Neutrophil (primary cell): ENCODE data around the gene MICAL1.

Experiments
- H3K27ac ChIP-seq: fragments of 200-600 bp; sonication (generic); 2 replicates; pipeline ENCODE4 v1.5.1; 2016; ENCODE audit warnings: mild to moderate bottlenecking, moderate library complexity
- H3K27me3 ChIP-seq: fragments of 200-600 bp; sonication (generic); 2 replicates; pipeline ENCODE4 v1.6.0; 2016; ENCODE audit warnings: mild to moderate bottlenecking
- H3K36me3 ChIP-seq: fragments of 200-600 bp; sonication (generic); 2 replicates; pipeline ENCODE4 v1.5.1; 2017
- H3K4me1 ChIP-seq, 2 experiments: fragments of 200-600 bp in 1 of 2; sonication (generic) in 1 of 2; 1 replicate in 1 of 2; 2 replicates in 1 of 2; pipeline versions ENCODE4 v1.5.1 to v1.6.1; 2013 to 2016; ENCODE audit warnings: low read depth in 1 of 2, low read length in 1 of 2, mild to moderate bottlenecking in 1 of 2, moderate library complexity in 1 of 2; ENCODE audit not compliant: control insufficient read depth in 1 of 2, insufficient read depth in 1 of 2
- H3K4me3 ChIP-seq, 2 experiments: fragments of 200-600 bp in 1 of 2; sonication (generic) in 1 of 2; 1 replicate in 1 of 2; 2 replicates in 1 of 2; pipeline ENCODE4 v1.5.1; 2013 to 2016; ENCODE audit warnings: low read depth in 1 of 2, low read length in 1 of 2, mild to moderate bottlenecking in 1 of 2, moderate library complexity in 1 of 2
- H3K9me3 ChIP-seq: fragments of 200-600 bp; sonication (generic); 2 replicates; pipeline ENCODE4 v1.5.1; 2016
- TF ChIP-seq, protein P1 (sequence below): fragments of 200-600 bp; sonication (generic); IDR thresholded peaks from 2 replicates; pipeline ENCODE4 v1.5.1; 2016; ENCODE audit warnings: antibody characterized with exemption

MICAL1 gene

GRCh38 chr6:109474995-109475394 lies 19.4 kb upstream of the MICAL1 start:
- H3K36me3 ChIP-seq = peaks cover 43% of the 10 kb centered on the region
- no peaks in the 10 kb centered on the region for H3K9me3 ChIP-seq
- TF ChIP-seq, protein P1, sequence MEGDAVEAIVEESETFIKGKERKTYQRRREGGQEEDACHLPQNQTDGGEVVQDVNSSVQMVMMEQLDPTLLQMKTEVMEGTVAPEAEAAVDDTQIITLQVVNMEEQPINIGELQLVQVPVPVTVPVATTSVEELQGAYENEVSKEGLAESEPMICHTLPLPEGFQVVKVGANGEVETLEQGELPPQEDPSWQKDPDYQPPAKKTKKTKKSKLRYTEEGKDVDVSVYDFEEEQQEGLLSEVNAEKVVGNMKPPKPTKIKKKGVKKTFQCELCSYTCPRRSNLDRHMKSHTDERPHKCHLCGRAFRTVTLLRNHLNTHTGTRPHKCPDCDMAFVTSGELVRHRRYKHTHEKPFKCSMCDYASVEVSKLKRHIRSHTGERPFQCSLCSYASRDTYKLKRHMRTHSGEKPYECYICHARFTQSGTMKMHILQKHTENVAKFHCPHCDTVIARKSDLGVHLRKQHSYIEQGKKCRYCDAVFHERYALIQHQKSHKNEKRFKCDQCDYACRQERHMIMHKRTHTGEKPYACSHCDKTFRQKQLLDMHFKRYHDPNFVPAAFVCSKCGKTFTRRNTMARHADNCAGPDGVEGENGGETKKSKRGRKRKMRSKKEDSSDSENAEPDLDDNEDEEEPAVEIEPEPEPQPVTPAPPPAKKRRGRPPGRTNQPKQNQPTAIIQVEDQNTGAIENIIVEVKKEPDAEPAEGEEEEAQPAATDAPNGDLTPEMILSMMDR = no peak
- H3K4me3 ChIP-seq = no peak overlapping the region
- peaks cover 18 to 24% of the 10 kb centered on the region in 2 experiments for H3K4me1 ChIP-seq
- H3K27me3 ChIP-seq = no peaks in the 10 kb centered on the region
- H3K27ac ChIP-seq = no peak overlapping the region

- TF ChIP-seq, protein P1 = no peak
- Histone ChIP-seq H3K4me3 (no peak overlapping the region), H3K36me3 (peaks cover 43% of the 10 kb centered on the region), H3K27ac (no peak overlapping the region), H3K27me3 (no peaks in the 10 kb centered on the region), H3K9me3 (no peaks in the 10 kb centered on the region), H3K4me1 (peaks cover 33% of the 10 kb centered on the region in 2 experiments)
These were observed 17.5 kb upstream of the MICAL1 start for GRCh38 chr6:109473120-109473519.

GRCh38 chr6:109472132-109472995 lies 16.8 kb upstream of the MICAL1 start:
- peaks cover 40% of the 10 kb centered on the region for H3K36me3 ChIP-seq
- H3K4me1 ChIP-seq = peaks cover 33% of the 10 kb centered on the region in 2 experiments
- TF ChIP-seq, protein P1 = no peak

GRCh38 chr6:109471105-109471810 lies 15.7 kb upstream of the MICAL1 start:
- Histone ChIP-seq H3K27ac (peak overlapping the region; percentile 82), H3K4me1 (peaks cover 33% of the 10 kb centered on the region in 2 experiments), H3K4me3 (no peak overlapping the region), H3K9me3 (no peaks in the 10 kb centered on the region), H3K27me3 (no peaks in the 10 kb centered on the region), H3K36me3 (peaks cover 37% of the 10 kb centered on the region)
- TF ChIP-seq, protein P1 = no peak

More at GRCh38 chr6:109472132-109472995, 16.8 kb upstream of the MICAL1 start:
- no peak overlapping the region for H3K4me3 ChIP-seq
- H3K9me3 ChIP-seq = no peaks in the 10 kb centered on the region
- H3K27ac ChIP-seq = peak overlapping the region; percentile 82
- H3K27me3 ChIP-seq = no peaks in the 10 kb centered on the region

- H3K27ac ChIP-seq = peak overlapping the region; percentile 82
- H3K36me3 ChIP-seq = peaks cover 34% of the 10 kb centered on the region
- TF ChIP-seq, protein P1 = no peak
These were observed 14.1 kb upstream of the MICAL1 start for GRCh38 chr6:109469591-109470189.

More at GRCh38 chr6:109469591-109470189, 14.1 kb upstream of the MICAL1 start:
- Histone ChIP-seq H3K9me3 (no peaks in the 10 kb centered on the region), H3K27me3 (no peaks in the 10 kb centered on the region), H3K4me3 (peak overlapping the region in 1 of 2 experiments; percentile 6), H3K4me1 (peaks cover 33% of the 10 kb centered on the region in 2 experiments)
